ENCODE measurements around the gene PATL2. TPM values are rescaled to one million over a fixed set of nuclear protein-coding genes. Genes with fewer than 3 reads are reported as not detected.

Gene PATL2
- total RNA-seq, 1 donor from 2014 or later: 3.7 TPM

DNA sequence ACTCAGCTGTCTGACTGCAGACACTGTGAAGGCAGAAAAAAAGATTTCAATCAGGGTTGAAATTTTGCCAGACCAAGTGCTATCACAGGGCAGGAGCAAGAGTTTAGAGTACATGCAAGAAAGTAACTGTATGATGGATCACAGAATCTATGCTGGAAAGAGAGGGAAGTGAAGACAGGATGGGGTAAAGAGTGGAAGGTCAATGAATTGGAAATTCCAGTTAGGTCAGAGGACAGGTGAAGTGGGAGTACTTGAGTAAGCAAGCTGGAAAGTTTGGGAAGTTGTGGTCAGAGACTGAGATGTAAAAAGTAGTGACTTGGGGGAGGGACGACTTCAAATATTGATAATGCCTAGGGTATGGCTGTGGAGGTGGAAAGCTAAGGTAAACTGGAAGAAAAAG, 54.8 kb downstream of the PATL2 start:
- TF ChIP-seq, protein P1, sequence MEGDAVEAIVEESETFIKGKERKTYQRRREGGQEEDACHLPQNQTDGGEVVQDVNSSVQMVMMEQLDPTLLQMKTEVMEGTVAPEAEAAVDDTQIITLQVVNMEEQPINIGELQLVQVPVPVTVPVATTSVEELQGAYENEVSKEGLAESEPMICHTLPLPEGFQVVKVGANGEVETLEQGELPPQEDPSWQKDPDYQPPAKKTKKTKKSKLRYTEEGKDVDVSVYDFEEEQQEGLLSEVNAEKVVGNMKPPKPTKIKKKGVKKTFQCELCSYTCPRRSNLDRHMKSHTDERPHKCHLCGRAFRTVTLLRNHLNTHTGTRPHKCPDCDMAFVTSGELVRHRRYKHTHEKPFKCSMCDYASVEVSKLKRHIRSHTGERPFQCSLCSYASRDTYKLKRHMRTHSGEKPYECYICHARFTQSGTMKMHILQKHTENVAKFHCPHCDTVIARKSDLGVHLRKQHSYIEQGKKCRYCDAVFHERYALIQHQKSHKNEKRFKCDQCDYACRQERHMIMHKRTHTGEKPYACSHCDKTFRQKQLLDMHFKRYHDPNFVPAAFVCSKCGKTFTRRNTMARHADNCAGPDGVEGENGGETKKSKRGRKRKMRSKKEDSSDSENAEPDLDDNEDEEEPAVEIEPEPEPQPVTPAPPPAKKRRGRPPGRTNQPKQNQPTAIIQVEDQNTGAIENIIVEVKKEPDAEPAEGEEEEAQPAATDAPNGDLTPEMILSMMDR (IDR thresholded peaks at IDR 0.05; ENCODE audit: borderline replicate concordance): no peak
- peak overlapping the region; percentile 1 for H3K4me3 ChIP-seq
- intact Hi-C loops (cut with micrococcal nuclease): no loop called here
- no peak for DNase-seq
- peaks cover 26% of the 10 kb centered on the region for H3K4me1 ChIP-seq
- peak overlapping the region; percentile 62 for H3K27ac ChIP-seq (replicated peaks)
- H3K36me3 ChIP-seq: peaks cover 86% of the 10 kb centered on the region
- no peaks in the 10 kb centered on the region for H3K27me3 ChIP-seq (ENCODE audit: low read depth)
- H3K9me3 ChIP-seq (replicated peaks): no peaks in the 10 kb centered on the region

DNA sequence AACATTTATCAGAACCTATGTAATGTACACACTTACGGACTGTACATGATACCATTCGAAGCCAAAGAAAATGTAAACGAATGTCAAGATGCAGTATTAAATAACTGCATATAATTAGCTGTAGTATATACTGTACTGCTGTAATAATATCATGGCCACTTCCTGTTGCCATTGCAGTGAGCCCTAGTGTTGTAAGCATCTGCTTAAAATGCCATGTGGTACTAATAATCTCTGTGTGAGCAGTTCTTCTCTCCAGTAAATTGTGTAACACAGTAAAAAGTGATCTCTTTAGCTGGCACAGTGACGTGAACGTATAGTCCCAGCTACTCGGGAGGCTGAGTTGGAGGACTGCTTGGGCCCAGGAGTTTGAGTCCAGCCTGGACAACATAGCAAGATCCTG, 56.3 kb downstream of the PATL2 start:
- intact Hi-C loops (cut with micrococcal nuclease): no loop called here
- H3K36me3 ChIP-seq: peaks cover 95% of the 10 kb centered on the region

DNA sequence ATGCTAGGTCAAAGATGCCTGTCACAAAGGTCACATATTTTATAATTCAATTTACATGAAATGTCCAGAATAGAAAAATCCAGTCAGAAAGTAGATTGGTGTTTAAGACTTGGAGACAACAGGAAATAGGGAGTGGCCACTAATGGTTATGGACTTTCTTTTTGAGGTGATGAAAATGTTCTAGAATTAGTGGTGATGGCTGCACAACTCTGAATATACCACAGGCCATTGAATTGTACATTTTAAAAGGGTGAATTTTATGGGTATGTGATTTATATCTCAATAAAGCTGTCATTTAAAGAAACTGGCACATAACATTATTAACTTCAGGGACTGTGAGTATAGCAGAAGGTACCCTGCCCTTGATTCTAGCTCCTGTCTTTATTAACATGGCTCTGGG, 63.5 kb downstream of the PATL2 start:
- TF ChIP-seq, protein P1 (IDR thresholded peaks at IDR 0.05; ENCODE audit: borderline replicate concordance): no peak
- no peaks in the 10 kb centered on the region for H3K4me1 ChIP-seq
- peaks cover 79% of the 10 kb centered on the region for H3K36me3 ChIP-seq
- H3K9me3 ChIP-seq (replicated peaks): peaks cover 5% of the 10 kb centered on the region
- DNase-seq: no peak
- H3K27ac ChIP-seq (replicated peaks): no peak overlapping the region
- no peaks in the 10 kb centered on the region for H3K27me3 ChIP-seq (ENCODE audit: low read depth)
- no peak overlapping the region for H3K4me3 ChIP-seq
- intact Hi-C loops (cut with micrococcal nuclease): no loop called here

More for the DNA sequence above, 56.3 kb downstream of the PATL2 start:
- TF ChIP-seq, protein P1 (IDR thresholded peaks at IDR 0.05; ENCODE audit: borderline replicate concordance): no peak
- H3K27ac ChIP-seq (replicated peaks): no peak overlapping the region
- no peaks in the 10 kb centered on the region for H3K9me3 ChIP-seq (replicated peaks)
- H3K27me3 ChIP-seq (ENCODE audit: low read depth): no peaks in the 10 kb centered on the region
- no peak for DNase-seq
- peaks cover 18% of the 10 kb centered on the region for H3K4me1 ChIP-seq
- H3K4me3 ChIP-seq: no peak overlapping the region

DNA sequence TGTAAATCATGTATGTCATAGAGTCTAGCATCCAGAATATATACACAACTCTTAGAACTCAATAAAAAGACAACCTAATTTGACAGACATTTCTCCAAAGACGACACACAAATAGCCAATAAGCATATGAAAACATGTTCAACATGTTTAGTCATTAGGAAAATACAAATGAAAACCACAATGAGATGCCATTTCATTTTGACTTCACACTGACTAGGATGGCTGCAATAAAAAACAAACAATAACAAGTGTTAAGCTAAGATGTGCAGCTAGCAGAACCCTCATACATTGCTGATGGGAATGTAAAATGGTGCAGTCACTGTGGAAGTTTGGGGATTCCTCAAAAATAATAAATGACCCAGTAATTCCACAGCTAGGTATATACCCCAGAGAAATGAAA, 64.1 kb downstream of the PATL2 start:
- Histone ChIP-seq H3K27ac (replicated peaks) (no peak overlapping the region), H3K36me3 (peaks cover 79% of the 10 kb centered on the region), H3K9me3 (replicated peaks) (peaks cover 5% of the 10 kb centered on the region), H3K4me3 (no peak overlapping the region), H3K27me3 (ENCODE audit: low read depth) (no peaks in the 10 kb centered on the region), H3K4me1 (no peaks in the 10 kb centered on the region)
- DNase-seq: no peak
- TF ChIP-seq, protein P1 (IDR thresholded peaks at IDR 0.05; ENCODE audit: borderline replicate concordance): no peak
- intact Hi-C loops (cut with micrococcal nuclease): no loop called here

DNA sequence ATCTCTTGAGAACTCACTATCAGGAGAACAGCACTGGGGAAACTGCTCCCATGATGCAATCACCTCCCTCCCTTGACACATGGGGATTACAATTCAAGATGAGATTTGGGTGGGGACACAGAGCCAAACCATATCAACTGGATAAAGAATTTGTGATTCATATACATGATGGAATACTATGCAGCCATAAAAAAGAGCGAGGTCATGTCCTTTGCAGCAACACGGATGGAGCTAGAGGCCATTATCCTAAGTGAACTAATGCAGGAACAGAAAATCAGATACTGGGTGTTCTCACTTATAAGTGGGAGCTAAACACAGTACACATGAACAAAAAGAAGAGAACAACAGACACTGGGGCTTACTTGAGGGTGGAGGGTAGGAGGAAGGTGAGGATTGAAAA, 64.7 kb downstream of the PATL2 start:
- no peaks in the 10 kb centered on the region for H3K4me1 ChIP-seq
- intact Hi-C loops (cut with micrococcal nuclease): no loop called here
- no peak overlapping the region for H3K27ac ChIP-seq (replicated peaks)
- H3K4me3 ChIP-seq: no peak overlapping the region
- TF ChIP-seq, protein P1 (IDR thresholded peaks at IDR 0.05; ENCODE audit: borderline replicate concordance): no peak
- DNase-seq: no peak
- peaks cover 78% of the 10 kb centered on the region for H3K36me3 ChIP-seq
- no peaks in the 10 kb centered on the region for H3K27me3 ChIP-seq (ENCODE audit: low read depth)
- H3K9me3 ChIP-seq (replicated peaks): peaks cover 5% of the 10 kb centered on the region

DNA sequence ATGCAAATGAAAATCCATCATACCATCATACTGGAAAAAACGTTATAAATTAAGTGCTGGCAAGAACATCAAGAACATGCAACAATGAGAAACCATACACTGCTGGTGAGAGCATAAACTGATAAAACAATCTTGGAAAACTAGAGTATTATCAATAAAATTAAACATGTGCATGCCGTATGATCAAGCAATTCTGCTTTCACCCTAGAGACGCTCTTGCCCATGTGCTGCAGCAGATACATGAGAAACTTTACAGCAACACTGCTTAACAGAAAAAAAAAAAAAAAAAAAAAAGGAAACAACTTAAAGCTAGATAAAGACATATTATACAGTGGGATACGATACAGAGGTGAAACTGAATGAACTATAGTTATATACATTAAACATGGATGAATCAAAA, 69.5 kb downstream of the PATL2 start:
- DNase-seq: no peak
- no peaks in the 10 kb centered on the region for H3K4me1 ChIP-seq
- H3K27ac ChIP-seq (replicated peaks): no peak overlapping the region
- intact Hi-C loops (cut with micrococcal nuclease): no loop called here
- TF ChIP-seq, protein P1 (IDR thresholded peaks at IDR 0.05; ENCODE audit: borderline replicate concordance): no peak
- no peak overlapping the region for H3K4me3 ChIP-seq
- H3K27me3 ChIP-seq (ENCODE audit: low read depth): no peaks in the 10 kb centered on the region
- peaks cover 69% of the 10 kb centered on the region for H3K36me3 ChIP-seq
- H3K9me3 ChIP-seq (replicated peaks): peaks cover 5% of the 10 kb centered on the region
